ENCODE results near the gene LRP8.
A peak's percentile ranks its signal among the peaks of the same experiment; 100 is the strongest.

LRP8 gene

DNA sequence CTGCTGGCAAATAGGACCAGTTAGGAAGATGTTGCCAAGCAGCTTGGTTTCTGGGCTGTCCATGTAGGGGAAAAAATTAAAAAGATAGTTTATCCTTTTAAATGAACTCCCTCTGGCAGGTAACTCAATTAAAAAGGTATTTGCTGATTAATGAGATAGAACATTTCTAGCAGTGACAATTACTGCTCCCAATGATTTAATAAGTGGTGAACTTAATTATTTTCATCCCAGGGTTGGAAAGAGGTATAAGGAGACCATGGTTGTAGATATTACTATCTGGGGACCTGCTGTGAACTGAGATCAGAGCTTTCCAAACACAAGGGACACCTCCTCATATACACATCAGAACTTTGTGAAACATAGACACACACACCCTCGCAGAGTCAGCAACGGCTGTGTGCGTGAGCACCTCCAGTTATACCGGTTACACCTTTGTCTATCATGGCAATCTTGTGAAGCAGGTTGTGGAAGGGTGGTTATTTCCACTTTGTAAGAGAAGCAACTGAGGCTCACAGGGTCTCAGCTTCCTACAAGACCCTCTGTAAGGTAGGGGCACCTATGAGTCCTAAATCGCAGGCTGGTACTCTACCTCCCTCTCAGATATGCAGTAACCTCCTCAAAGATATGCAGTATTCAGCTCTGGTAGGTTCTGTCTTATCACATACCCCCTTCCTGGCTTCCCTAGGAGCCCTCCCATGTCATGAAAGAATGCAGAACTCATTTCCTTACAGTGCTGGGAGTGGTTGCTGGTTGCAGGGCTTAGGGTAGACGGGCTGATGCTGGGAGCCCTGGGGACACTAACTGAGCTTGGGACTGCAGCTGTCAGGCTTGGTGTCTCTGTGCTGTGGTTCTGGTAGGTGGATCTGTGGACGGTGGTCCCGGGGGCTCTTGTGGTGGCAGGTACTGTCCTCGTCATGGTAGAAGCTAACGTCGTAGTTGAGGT lies 71.1 kb downstream of the LRP8 start:
- no peak for DNase-seq

DNA sequence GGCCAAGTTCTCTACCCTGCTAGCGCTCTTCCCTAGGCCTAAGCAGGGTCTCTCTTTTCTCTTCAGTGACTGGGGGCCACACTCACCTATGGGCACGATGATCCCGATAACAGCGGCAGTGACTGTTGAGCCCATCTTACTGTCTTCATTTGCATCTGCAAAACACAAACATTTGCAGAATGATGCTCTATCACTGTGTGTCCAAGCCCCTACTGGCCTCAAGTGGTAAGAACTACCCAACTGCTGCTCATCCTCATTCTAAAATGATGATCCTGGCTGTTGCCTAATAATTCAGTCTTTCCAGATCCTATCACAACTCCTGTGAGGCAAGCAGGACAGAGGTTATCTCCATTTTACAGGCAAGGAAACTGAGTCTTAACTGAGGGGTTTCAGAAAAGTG lies 72.8 kb downstream of the LRP8 start:
- no peak for DNase-seq

DNA sequence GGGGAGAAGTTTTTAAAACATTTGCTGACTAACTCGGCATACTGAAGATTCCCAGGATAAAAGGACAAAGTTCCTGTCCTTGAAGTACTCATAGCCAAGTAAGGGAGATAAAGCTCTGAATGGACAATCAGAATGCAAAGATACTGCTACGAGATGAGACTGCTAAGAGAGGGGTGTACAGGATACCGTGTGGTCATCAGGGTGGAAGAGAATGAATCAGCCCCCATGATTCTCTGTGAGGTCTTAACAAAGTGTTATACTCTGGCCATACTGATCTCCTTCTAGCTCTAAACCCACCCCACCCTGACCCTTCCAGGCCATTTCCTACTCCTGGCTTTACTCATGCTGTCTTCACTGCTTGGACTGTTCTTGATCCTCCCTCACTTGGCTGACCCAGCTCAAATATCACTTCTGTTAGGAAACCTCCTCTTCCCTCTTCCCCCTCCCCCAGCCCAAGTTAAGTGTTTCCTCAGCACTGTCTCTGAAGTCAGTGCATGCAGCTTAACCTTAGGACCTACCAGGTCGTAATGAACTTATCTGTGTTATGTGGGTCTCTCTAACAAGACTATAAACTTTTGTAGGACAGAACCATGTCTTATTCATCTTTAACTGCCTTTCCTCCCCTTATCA lies 73.7 kb downstream of the LRP8 start:
- no peak for DNase-seq

DNA sequence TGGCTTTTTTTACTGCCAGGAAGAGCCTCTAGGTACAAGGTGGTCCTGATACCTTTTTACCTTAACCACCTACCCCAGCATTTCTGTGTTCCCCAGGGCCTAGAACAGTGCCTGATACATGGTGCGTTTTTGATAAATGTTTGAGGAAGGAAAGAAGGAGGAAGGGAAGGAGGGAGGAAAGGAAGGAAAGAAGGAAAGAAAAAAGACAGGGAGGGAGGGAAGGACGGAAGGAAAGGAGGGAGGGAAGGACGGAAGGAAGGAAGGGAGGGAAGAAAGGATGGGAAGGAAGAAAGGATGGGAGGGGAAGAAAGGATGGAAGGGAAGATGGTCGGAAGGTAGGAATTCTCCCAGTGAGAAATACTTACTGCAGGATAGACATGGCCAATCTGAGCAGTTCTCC lies 77.5 kb downstream of the LRP8 start:
- no peak for DNase-seq

DNA sequence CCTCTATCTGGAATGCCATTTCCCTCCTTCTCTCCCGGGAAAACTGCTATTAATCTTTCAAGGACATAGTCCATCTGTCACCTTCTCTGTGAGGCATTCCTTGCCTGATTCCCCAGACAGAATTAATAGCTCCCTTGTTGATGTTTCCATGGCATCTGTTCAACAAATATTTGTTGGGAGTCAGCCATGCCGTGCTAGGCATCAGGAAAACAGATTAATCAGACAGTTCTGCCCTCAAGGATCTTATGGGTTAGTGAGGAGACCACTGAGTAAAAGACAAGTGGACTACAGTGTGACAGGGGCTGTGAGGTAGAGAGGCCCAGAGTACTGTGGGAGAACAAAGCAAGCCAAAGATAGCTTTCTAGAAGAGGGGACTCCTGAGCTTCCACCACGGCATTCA lies 78.2 kb downstream of the LRP8 start:
- DNase-seq = no peak

DNA sequence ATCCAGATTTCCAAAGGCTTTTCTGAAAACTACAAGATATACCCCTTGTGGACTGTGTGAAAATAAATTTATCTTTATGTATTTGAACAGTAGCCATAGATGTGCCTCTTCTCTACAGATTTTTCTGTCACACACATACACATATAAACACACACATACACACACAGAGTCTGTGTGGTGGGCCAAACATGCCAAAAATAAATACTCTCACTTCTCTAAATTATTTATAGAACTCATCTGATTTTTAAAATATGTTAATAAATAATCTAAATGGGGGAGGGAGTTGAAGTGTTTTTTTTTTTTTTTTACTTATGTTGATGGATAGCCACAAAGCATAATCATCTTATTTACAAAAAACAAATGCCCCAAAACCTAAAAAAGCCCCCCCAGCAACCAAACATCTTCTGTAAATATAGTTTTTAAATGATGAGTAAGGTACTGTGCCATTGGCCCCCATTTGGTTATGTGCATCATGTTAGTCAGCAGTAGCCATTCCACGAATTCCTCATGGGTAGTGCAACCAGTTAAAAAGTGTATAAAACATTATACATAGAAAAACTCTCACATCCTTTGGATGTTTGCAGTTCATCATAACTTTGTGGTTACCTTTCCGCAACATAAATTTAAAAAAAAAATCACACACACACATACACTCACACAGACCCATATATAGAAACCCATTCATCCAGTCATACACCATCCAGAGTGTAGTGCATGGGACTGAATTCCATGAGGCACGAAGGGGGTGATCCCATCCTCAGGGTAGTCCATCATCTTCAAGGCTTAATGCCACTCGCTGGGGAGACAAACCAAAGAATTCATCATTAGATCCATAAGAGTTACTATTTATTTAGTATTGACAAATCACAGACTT lies 81.4 kb downstream of the LRP8 start:
- DNase-seq = no peak

DNA sequence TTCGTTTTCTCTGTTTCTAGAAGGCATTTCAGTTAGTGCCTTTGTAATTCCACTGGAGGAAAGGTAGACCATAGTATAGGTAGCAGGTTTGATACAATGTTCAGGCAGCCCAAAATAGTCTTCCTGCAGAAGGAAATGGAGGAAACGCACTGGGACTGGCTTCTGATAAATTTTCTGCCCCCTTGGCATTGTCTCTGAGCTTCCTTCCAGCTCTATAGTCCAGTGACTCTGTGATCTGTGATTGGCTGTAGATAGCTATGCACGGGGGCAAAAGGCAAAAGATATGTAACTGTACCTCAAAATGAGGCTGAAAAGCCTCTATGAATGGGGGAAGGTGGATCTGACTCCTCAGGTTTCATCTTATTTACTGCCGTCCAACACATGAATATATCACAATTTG lies 83.7 kb downstream of the LRP8 start:
- no peak for DNase-seq

DNA sequence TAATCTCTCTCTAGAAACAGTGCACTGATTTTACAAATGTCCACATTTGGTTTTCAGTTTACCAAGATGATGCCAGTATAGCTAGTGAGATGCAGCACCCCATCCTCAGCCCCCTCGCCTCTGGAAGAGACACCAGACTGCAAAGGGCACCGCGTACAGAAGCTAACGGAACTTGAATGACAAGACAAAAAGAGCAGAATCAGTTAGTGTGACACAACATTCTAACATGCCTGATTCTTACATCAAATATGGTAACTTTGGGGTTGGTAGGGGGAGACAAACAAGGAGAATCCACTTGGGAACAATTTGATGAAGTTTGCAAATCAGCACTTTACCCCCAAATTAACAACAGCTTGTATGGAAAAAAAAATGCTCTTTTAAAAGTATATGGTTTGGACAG lies 85.5 kb downstream of the LRP8 start:
- DNase-seq = no peak

DNA sequence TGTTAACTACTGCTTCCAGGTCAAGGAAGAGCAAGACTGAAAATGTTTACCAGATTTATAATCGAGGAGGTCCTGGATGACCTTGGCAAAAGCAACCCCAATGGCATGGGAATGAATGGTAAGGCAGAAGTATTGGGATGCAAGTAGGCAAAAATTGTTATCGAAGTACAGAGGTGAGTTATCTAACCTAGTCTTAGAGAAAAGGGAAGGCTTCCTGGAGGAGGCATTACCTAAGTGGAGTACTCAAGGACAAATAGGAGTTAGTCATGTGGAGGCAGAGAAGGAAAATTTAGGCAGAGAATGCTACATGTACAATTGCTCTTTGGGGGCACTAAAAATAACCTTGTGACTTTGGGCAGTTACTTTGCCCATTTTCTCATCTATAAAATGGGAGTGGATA lies 86.0 kb downstream of the LRP8 start:
- DNase-seq = no peak

DNA sequence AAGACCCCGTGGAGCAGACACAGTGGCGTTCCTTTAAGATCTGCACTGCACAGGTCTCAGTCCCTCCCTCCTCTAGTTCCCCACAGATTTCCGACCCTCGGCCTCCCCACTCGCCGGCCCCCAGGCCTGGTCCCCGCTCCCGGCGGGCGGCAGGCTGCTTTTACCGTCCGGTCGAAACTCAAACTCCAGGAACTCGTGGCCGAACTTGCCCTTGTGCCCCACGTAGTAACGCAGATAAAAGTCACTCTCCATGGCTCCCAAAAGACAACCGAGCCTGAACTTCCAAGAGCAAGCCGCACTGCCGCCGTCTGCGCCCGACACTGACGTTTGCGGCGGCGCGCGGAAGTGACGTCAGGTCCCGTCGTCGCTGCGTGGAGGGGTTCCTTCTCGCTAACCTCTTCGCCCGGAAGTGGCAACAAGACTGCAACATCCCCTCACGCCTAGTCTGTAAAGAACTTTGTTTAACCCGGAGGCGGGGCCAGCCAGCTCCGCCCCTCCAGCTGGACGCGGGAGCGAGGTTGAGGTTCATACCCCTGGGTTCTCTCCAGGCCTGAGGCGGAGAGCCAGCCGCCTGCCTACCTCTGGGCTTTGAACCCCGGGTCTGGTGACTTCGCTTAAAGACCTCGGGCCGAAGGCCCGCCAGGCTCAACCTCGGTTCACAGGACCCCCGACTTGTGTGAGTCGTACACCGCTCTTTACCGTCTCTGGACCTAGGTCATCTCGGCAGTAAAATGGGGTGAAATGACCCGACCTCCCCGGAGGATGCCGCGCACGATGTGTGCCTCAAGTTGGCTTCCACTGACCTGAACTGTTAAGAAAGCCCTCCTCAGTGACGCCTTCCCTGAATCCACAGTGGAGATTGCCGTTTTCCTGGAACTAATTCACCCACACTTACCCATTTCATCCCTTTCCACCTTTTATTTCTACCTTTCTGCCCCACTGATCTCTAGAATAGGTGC lies 89.4 kb downstream of the LRP8 start, which contains the start of gene MAGOH:
Gene MAGOH (minus strand): TSS at position 322 of the 959 bp plus-strand sequence. CDS start 70 bp downstream, at position 252.
- peak; percentile 97 for DNase-seq

DNA sequence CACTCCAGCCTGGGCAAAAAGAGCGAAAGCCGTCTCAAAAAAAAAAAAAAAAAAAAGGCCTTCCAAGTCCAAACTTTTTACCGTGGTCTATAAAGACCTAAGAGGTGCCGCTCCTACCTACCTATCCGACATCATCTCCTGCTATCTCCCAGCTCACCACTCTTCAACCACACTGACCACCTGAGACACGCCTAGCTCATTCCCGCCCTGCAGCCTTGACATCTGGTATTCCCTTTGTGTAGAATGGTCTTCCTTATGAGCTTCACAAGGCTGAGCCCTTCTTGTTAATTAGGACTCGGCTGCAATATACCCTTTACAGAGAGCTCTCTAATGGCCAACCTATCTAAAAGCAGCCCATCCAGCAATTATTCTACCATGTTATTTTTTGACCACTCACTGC lies 90.2 kb downstream of the LRP8 start:
- DNase-seq = no peak

DNA sequence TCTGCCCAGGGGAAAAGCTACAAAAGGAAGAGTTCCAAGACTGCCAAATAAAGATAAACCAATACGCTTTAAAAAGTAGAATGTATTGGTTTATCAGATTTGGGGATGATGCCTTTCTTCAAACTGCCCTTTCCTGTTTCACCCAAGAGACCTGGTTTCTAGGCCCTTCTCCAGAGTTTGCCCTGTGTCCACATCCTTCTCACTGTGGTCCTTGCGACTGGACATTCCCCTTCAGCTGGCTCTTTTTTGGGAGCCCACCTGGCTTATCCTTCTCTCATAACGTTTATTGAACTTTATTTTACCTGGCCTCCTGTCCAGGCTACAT lies 106.9 kb downstream of the LRP8 start:
- no peak for DNase-seq

DNA sequence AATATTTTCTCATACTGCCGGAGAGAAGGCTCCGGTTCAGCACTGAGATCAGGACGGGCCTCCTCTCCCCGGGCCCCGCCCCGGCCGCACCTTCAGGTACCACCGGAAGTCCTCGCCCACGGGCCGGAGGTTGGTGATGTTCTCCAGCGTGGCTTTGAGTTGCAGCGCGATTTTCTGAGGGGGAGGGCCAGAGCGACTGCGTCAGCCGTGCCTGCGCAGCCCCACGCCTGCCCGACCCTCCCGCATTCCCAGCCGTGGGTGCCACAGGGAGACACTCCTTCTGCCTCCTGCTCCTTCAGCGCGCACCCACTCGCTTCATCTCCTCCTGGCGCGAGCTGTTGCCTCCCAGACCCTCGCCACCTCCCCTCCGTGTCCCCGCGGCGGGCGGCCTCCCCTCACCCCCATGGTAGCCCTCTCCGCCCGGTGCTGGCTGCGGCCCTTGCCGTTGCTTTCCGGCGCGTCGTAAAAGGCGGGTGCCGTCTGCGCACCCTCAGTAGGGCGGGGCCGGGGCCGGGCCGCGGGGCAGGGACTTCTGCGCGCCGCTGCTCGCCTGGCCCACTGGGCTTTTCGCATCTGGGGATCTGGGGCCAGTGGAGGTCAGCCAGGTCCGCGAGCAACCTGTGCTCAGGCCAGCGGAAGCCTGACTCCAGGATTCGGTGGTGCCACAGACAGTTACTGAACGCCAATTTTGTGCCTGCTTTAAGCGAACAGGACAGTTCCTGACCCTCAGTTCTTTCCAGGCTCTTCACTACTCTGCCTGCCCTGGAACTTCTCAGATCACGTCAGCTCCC lies 107.5 kb downstream of the LRP8 start, which contains the start of gene CZIB:
Gene CZIB (minus strand): TSS at position 464 of the 791 bp plus-strand sequence. CDS start 59 bp downstream, at position 405.
- DNase-seq = peak; percentile 77

DNA sequence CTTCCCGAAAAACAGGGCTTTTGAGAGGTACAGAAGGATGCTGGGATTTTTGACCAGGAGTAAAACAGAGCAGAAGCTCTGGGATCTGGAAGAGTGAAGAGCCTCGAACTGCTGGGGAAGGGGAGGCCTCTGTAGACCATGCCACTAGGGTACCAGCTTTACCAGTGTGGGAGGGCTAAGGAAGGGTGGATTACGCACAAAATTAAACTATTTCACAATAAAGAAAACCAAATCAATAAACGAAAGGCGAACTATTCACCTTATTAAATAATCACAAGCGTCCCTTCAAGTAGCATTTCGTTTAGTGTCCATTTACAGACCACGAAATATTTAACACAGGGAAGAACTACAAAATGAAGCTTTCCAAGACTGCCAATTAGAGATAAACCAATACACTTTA lies 108.2 kb downstream of the LRP8 start:
- DNase-seq = no peak

DNA sequence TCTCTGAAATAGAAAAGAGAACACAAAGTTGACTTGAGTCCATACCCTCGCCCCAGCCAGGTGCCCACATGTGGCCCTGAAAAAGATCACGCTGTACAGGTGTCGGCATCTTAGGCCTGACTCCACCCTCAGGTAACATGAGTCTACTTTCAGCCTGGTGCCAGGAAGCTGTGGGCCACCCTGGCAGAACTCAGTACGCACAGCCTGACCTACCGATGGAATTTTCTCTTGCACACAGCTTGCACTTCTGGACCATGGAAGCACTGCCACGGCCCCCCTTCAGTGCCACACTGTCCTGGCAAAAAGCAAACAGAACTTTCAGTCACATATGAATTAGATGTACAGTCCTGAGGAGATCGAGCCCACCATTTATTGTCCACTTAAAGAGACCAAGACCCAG lies 109.7 kb downstream of the LRP8 start:
- no peak for DNase-seq

DNA sequence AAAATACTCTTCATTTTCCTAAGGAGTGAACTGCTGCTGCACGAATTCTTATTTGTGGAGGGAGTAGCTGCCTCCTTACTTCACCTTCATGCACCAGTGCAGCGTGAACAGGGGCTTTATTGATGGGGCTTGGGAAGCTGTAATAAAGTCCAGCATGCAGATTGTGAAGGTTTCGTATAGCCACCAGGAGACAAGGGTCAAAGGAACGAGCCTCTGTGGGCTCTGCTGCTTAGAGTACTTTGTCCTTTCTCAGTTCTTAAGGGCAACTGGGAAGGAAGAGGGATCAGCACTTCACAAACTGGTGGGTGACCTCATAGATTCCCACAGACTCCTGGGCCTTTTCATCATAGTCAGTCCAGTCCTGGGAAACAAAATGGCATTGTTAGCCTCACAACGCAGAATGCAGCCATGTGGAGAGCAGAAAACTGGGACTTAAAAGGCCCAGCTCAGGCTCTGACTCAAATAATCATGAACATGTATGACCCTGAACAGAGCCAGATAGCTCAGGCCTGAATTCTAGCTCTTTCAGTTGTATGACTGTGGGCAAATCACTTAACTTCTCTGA lies 113.4 kb downstream of the LRP8 start:
- no peak for DNase-seq

DNA sequence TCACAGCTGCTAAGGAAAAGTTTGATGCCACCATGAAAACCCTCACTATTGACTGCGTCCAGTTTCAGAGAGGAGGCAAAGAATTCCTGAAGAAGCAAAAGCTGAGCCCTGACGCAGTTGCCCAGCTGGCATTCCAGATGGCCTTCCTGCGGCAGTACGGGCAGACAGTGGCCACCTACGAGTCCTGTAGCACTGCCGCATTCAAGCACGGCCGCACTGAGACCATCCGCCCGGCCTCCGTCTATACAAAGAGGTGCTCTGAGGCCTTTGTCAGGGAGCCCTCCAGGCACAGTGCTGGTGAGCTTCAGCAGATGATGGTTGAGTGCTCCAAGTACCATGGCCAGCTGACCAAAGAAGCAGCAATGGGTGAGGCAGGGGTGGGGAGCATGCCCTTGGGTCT lies 116.9 kb downstream of the LRP8 start:
- DNase-seq = no peak

DNA sequence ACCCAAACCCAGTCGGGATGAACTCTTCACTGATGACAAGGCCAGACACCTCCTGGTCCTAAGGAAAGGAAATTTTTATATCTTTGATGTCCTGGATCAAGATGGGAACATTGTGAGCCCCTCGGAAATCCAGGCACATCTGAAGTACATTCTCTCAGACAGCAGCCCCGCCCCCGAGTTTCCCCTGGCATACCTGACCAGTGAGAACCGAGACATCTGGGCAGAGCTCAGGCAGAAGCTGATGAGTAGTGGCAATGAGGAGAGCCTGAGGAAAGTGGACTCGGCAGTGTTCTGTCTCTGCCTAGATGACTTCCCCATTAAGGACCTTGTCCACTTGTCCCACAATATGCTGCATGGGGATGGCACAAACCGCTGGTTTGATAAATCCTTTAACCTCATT lies 117.5 kb downstream of the LRP8 start:
- DNase-seq = no peak

DNA sequence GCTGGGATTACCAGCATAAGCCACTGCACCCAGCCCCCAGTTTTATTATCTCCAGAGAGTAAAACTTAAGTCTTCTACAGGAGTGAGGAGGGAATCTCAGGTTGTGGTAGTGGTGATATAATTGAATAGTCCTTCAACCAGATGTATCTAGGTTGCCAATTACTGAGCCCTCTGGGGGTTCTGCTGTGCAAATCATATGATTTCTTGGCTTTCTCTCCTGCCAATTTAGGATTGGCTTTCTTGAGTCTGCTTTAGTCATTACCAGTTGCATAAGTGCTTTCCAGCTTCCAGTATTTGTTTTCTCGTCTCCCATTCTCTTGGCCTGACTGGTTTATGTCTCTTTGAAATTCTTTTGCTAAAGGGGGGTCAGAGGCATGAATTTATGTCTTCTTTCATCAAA lies 120.1 kb downstream of the LRP8 start:
- DNase-seq = no peak

DNA sequence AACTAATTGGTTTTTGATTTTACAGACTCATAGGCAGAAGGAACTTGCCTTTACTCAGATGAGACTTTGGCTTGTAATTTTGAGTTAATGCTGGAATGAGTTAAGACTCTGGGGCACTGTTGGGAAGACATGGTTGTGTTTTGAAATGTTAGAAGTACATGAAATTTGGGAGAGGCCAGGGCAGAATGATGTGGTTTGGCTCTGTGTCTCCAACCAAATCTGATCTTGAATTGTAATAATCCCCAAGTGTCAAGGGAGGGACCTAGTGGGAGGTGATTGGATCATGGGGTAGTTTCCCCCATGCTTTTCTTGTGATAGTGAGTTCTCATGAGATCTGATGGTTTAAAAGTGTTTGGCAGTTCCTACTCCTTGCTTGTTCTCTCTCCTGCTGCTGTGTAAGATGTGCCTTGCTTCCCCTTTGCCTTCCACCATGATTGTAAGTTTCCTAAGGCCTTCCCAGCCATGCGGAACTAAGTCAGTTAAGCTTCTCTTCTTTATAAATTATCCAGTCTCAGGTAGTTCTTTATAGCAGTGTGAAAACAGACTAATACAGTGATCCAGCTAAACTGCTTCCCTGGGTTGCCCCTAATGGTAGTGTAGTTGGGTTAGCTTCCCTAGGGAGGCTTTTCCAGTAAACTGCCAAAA lies 121.0 kb downstream of the LRP8 start:
- DNase-seq = no peak
